Cerebellar nuclear complex (tissue), 1 donor: Measurements from ENCODE around the gene IFNL4.
"Not testable (repeated sequence)": the region's sequence is repeated elsewhere in the genome, so short reads cannot be mapped to it uniquely, and the experiment has no call there.

ENCODE experiments used
- DNase-seq, 2 experiments: peaks; one replicate each; lab custom pipeline; 2025; lab: John Stamatoyannopoulos, UW

IFNL4 gene

GRCh38 chr19:39254531-39255345 lies 6.1 kb upstream of the IFNL4 start:
- DNase-seq = no peak

- DNase-seq = no peak
Measured at GRCh38 chr19:39253374-39254149, 4.9 kb upstream of the IFNL4 start.

DNA sequence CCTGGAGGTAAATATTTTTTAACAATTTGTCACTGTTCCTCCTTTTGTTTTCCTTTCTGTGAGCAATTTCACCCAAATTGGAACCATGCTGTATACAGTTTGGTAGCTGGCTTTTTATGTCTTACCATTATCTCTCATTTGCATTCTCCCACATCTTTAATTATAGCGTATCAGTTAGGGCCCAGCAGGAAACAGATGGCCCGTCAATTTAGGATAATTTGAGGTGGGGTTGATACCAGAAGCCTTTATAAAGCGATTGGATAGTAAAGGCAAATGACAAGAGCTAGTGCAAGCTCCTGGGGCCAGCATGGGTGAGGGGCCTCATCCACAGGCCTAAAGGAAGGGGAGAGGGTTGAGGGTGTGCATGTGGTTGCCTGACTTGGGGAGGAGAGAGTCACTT lies 3.8 kb upstream of the IFNL4 start:
- no peak for DNase-seq

GRCh38 chr19:39251846-39252245 lies 3.2 kb upstream of the IFNL4 start:
- DNase-seq = no peak

DNA sequence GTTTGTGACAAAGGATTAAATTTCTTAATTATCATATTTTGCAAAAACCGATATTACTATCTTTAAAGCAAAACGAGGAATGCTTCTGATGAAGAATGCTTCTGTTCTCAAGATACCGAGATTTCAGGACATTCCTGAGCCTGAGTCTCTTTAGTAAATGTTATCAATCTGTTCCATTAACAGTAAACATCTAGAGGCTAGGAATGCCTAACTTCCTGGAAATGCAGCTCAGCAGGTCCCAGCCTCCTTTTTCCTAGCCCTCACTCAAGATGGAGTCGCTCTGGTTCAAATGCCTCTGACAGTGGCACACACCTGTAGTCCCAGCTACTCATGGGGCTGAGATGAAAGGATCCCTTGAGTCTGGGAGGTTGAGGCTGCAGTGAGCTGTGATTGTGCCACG lies 2.4 kb upstream of the IFNL4 start:
- no peak for DNase-seq

DNA sequence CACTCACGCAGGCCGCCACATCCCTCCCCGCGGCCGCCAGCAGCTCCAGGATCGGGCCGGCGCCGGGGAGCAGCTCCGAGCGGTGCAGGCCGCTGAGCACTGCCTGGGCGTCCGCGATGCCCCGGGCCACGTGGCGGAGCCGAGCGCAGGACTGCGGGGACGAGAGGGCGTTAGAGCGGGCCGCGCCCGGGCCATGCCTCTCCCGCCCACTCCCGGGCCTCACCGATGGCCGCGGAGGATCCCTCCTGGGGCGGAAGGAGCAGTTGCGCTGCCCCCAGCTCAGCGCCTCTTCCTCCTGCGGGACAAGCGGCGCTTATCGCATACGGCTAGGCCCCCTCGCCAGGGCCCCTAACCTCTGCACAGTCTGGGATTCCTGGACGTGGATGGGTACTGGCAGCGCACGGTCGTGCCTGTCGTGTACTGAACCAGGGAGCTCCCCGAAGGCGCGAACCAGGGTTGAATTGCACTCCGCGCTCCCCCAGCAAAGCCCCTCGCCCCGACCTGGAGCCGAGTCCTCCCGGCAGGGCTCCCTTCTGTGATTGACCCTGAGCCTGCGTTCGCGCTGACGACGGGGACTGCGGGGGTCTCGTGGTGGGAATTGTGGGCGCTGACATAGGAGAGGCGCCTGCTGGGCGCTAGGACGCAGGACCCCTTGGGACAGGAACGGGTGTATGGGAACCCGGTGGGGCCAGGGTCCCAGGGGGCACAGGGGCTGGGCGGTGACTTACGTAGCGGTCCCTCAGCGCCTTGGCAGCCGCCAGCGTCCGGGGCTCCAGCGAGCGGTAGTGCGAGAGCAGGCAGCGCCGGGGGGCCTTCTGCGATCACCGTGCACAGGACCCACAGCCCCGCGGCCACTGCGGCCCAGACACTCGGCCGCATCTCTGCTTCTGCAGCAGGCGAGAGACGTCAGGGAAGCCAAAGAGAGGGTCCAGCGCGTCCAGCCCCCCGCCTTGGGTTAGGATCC lies 673 bp downstream of the IFNL4 start:
- no peak for DNase-seq

- DNase-seq = no peak
Measured at GRCh38 chr19:39246951-39247669, 1.5 kb downstream of the IFNL4 start.

GRCh38 chr19:39245166-39245565 lies 3.5 kb downstream of the IFNL4 start:
- DNase-seq = not testable (repeated sequence)

DNA sequence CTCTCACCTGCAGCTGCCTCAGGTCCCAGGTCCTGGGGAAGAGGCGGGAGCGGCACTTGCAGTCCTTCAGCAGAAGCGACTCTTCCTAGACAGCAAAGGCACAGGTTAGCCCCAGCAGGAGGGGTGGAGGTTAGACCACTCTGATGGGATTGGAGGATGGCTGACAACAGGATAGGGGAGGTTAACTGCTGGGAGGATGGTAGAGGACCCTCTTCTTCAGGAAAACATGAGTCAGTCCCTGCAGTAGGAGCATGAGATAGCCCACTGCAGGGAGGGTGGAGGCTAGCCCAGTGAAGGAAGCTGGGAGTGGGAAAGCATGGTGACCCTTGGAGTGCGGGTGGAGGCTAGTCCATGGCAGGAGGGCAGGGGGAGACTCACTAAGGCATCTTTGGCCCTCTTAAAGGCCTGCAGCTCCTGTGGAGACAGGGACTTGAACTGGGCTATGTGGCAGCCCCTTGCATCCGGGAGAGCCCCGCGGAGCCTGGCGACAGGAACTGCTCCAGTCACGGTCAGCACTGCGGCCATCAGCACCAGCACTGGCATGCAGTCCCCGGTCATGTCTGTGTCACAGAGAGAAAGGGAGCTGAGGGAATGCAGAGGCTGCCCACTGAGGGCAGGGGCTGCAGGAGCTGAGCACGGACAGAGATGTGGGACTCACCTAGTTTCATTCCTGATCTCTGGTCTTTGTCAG lies 4.1 kb downstream of the IFNL4 start, which contains the start of gene IFNL3:
TSS of gene IFNL3 (minus strand) at position 597 of the 691 bp plus-strand sequence. CDS start at position 558, 39 bp downstream.
- DNase-seq = not testable (repeated sequence)

- DNase-seq = not testable (repeated sequence)
Measured at GRCh38 chr19:39243741-39244140, 4.9 kb downstream of the IFNL4 start.

GRCh38 chr19:39240421-39240820 lies 8.2 kb downstream of the IFNL4 start:
- DNase-seq = no peak

GRCh38 chr19:39238944-39239343 lies 9.7 kb downstream of the IFNL4 start:
- DNase-seq = no peak

- DNase-seq = no peak
Measured at GRCh38 chr19:39238209-39238608, 10.4 kb downstream of the IFNL4 start.

DNA sequence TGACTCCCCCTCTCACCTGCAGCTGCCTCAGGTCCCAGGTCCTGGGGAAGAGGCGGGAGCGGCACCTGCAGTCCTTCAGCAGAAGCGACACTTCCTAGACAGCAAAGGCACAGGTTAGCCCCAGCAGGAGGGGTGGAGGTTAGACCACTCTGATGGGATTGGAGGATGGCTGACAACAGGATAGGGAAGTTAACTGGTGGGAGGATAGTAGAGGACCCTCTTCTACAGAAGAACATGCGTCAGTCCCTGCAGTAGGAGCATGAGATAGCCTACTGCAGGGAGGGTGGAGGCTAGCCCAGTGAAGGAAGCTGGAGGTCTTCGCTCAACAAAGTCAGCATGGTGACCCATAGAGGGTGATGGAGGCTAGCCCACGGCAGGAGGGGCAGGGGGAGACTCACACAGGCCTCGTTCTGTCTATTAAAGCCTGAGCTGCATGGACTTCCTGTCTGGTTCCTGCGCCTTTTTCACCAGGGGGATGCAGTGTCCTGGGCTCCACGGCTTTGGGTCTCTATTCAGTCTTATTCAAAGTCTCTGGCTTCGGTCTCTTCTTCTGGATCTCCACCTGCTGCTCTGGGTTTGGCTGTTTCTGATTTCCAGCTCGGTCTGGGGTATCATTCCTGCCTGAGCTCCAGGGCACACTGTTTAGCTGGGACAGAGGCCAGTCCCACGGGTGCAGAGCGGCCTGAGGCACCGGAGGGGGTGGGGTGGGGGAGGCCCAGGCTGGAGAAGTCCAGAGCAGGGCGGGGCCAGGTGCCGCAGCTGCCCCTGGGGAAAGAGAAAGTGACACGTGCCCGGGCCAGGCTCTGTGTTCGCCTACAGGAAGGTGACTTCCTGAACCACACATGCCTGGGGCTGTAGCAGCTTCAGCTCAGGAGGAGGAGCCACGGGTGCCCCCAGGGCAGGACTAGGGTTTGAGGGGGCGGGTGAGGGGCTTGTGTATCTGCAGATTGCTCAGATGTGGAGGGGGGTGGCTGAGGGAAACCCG lies 11.2 kb downstream of the IFNL4 start:
- DNase-seq = no peak

DNA sequence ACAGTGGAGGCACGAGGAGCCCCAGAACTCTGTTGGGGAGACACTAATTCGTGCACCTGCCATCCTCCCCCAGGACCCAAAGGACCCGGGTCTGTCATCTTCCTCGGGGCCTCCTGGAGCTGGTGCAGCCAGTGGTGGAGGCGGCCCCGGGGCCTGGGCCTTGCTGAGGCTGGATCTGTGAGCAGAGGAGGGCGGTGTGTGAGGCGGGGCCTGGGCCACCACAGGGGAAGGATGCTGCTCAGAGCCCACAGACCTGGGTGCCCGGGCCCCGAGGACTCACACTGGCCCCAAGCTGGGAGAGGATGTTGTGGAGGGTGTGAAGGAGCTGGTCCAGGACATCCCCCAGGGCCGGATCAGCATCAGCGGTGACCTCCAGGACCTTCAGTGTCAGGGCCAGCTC lies 12.1 kb downstream of the IFNL4 start:
- DNase-seq = no peak

DNA sequence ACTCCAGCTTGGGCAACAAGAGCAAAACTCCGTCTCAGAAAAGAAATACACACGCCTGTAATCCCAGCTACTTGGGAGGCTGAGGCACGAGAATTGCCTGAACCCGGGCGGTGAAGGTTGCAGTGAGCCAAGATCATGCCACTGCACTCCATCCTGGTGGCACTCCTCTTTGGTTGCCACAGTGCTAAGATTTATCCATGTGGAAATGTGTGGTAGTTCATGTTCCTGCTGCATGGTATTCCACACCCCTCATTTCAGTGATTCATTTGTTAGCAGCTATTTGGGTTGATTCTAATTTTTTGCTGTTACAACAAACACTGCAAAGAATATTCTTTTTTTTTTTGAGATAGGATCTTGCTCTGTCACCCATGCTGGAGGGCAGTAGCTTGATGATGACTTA lies 15.9 kb downstream of the IFNL4 start:
- no peak for DNase-seq

DNA sequence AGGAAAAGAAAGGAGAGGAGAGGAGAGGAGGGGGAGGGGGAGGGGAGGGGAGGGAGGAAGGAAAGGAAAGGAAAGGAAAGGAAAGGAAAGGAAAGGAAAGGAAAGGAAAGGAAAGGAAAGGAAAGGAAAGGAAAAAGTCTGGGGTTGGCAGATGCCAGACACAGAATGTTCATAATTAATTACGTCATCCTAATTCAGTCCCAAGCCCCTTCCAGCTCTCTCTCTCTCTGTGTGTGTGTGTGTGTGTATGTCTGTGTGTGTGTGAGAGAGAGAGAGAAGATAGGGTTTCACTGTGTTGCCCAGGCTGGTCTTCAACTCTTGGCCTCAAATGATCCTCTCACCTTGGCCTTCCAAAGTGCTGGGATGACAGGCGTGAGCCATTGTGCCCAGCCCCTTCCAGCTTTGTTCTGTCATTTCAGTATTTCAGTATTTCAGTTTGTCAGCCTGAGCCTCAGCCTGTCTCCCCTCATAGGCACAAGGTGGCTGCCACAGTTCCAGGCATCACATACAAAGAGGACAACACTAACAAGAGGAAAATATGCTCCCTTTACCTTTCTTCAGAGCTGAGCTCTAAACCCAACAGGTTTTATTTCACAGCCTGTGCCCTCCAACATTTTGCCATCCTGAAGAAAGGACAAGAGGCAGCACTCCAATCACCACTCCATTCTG lies 18.4 kb downstream of the IFNL4 start:
- DNase-seq = no peak

DNA sequence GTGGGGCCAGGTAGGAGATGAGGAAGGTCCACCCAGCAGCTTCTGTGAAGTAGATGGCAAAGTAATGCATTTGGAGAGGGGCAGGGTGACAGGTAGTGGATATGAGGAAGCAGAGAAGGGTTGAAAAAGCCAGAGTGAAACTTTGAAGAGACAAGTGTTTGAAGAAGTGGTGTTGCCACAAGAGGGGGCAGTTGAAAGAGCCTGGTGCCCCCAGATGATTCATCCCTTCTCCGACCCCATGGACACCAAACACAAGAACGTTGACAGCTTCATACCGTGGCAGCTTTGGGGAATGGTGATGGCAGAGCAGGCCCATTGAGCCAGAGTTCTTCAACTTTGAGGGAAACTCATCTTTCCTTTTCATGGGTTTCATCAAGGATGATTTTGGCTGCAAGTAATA lies 23.7 kb downstream of the IFNL4 start:
- DNase-seq = no peak

GRCh38 chr19:39223703-39224279 lies 24.9 kb downstream of the IFNL4 start:
- DNase-seq = no peak
